ENCODE results near the gene PLXNA1. TPM values are rescaled to one million over a fixed set of nuclear protein-coding genes. Genes with fewer than 3 reads are reported as not detected.

The PLXNA1 gene
- total and polyA plus RNA-seq, 10 of the 15 experiments (the other 5 are each of a cell fraction or from before 2014, with no cell fraction given): 0.03 to 16.4 (median 2.5) TPM

DNA sequence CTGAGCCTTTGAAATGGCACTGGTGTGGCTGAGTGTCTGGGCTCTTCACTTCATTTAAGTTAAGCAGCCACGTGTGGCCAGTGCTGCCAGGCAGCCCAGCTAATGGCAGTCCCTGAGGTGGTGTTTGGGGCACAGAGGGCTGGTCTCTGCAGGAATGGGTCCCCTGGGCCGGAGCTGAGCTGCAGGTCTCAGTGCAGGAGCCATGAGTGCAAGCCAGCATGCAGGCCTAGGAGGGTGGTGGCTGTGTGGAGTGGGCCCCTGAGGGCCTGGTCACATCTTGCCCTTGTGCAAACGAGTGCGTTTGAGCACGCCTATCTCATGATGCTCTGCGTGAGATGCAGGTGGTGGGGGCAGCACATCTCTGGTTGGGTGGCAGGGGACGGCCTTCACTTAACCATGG lies 48.9 kb downstream of the PLXNA1 start:
- no peak overlapping the region for H2AFZ ChIP-seq (ENCODE audit: control insufficient read depth, low read depth, low read length)
- ATAC-seq (no peak), FAIRE-seq (no peak), DNase-seq (ENCODE audit: low read depth, low spot score) (no peak)
- SMC1A ChIA-PET (ENCODE audit: uncharacterized antibody, unreplicated experiment): no interaction called here
- intact Hi-C loops (cut with micrococcal nuclease; ENCODE audit: unreplicated experiment) (no loop called here), in situ Hi-C loops (cut with MboI) (no loop called here)
- no peaks in the 10 kb centered on the region for H3K79me2 ChIP-seq (ENCODE audit: control insufficient read depth, insufficient read depth, low read length)
- no peak for TF ChIP-seq ELK1 (IDR thresholded peaks at IDR 0.05; ENCODE audit: low read depth, low read length)
- no peak for TF ChIP-seq MYC (IDR thresholded peaks at IDR 0.05; ENCODE audit: insufficient read depth, insufficient read length, insufficient replicate concordance, low read length, severe bottlenecking)
- TF ChIP-seq JUNB (IDR thresholded peaks at IDR 0.05): no peak
- TF ChIP-seq ZSCAN29 (IDR thresholded peaks at IDR 0.05): no peak
- TF ChIP-seq MEF2B (IDR thresholded peaks at IDR 0.05; ENCODE audit: partially characterized antibody, poor library complexity, severe bottlenecking): no peak
- TF ChIP-seq POLR2A (IDR thresholded peaks at IDR 0.05; ENCODE audit: low read depth, low read length): no peak
- no peak for TF ChIP-seq GABPA (IDR thresholded peaks at IDR 0.05; ENCODE audit: low read depth)
- TF ChIP-seq PKNOX1 (IDR thresholded peaks at IDR 0.05): no peak
- TF ChIP-seq NFIC (IDR thresholded peaks at IDR 0.05; ENCODE audit: low read depth, low read length): no peak
- no peak for TF ChIP-seq SP1 (IDR thresholded peaks at IDR 0.05; ENCODE audit: low read depth, low read length)
- TF ChIP-seq YY1 (IDR thresholded peaks at IDR 0.05; ENCODE audit: low read depth, low read length): no peak
- no peak for TF ChIP-seq KDM1A (IDR thresholded peaks at IDR 0.05; ENCODE audit: borderline replicate concordance)
- TF ChIP-seq, protein P1, sequence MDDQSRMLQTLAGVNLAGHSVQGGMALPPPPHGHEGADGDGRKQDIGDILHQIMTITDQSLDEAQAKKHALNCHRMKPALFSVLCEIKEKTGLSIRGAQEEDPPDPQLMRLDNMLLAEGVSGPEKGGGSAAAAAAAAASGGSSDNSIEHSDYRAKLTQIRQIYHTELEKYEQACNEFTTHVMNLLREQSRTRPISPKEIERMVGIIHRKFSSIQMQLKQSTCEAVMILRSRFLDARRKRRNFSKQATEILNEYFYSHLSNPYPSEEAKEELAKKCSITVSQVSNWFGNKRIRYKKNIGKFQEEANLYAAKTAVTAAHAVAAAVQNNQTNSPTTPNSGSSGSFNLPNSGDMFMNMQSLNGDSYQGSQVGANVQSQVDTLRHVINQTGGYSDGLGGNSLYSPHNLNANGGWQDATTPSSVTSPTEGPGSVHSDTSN (IDR thresholded peaks at IDR 0.05; ENCODE audit: insufficient replicate concordance, low read depth, low read length): no peak
- no peak for TF ChIP-seq RAD21 (IDR thresholded peaks at IDR 0.05; ENCODE audit: insufficient read depth, low read depth, low read length)
- no peak for TF ChIP-seq MTA3 (IDR thresholded peaks at IDR 0.05; ENCODE audit: borderline replicate concordance, low read length)
- TF ChIP-seq CREB1 (IDR thresholded peaks at IDR 0.05; ENCODE audit: low read depth): no peak
- no peak for TF ChIP-seq RBBP5 (conservative IDR thresholded peaks at IDR 0.05)
- TF ChIP-seq RB1 (IDR thresholded peaks at IDR 0.05; ENCODE audit: borderline replicate concordance): no peak
- no peak for TF ChIP-seq RAD51 (IDR thresholded peaks at IDR 0.05)
- BruUV-seq (replicated peaks): no TSS peak
- H3K9me3 ChIP-seq (replicated peaks; ENCODE audit: control insufficient read depth, insufficient read depth, low read length): no peaks in the 10 kb centered on the region
- CTCF ChIA-PET: no interaction called here
- POLR2A ChIA-PET: no interaction called here
- H3K27me3 ChIP-seq (replicated peaks in 1 of 2; ENCODE audit: control insufficient read depth in 2 of 2, insufficient read depth in 2 of 2, low read length in 1 of 2): no peaks in the 10 kb centered on the region
- no peak overlapping the region for H3K27ac ChIP-seq (ENCODE audit: control insufficient read depth, insufficient read depth)
- no peak overlapping the region for H3K4me2 ChIP-seq (ENCODE audit: control insufficient read depth, insufficient read depth)
- no peak overlapping the region for H3K4me3 ChIP-seq
- 73% methylated on average over 7 of the region's 7 CpGs for WGBS (ENCODE audit: insufficient coverage, insufficient replicate concordance, low lambda C conversion rate, missing lambda C conversion rate)
- H3K9ac ChIP-seq (ENCODE audit: control insufficient read depth, insufficient read depth, low read length): no peak overlapping the region
- H4K20me1 ChIP-seq (ENCODE audit: control insufficient read depth, insufficient read depth): no peaks in the 10 kb centered on the region
- H3K36me3 ChIP-seq (ENCODE audit: control insufficient read depth in 2 of 2, insufficient read depth in 2 of 2, low read length in 1 of 2): peaks cover 0 to 19% of the 10 kb centered on the region in 2 experiments; a peak in 2 of 4 replicates
- RAD21 ChIA-PET (ENCODE audit: unreplicated experiment): no interaction called here
- H3K4me1 ChIP-seq (ENCODE audit: control insufficient read depth, insufficient read depth, low read length): no peaks in the 10 kb centered on the region
